Parathyroid adenoma (tissue), 2 donors: ENCODE data around the gene ARHGAP26.

Experiments
- H2AFZ ChIP-seq: fragments of 300-600 bp; sonication (generic); one replicate; pipeline ENCODE4 v1.7.0; 2017; ENCODE audit warnings: antibody characterized with exemption, mild to moderate bottlenecking
- H3K27ac ChIP-seq: fragments of 300-600 bp; sonication (generic); one replicate; pipeline ENCODE4 v1.7.0; 2017
- H3K27me3 ChIP-seq: fragments of 300-600 bp; sonication (generic); one replicate; pipeline ENCODE4 v1.7.0; 2017; ENCODE audit warnings: low read length; ENCODE audit not compliant: control insufficient read depth, insufficient read depth
- H3K36me3 ChIP-seq: fragments of 300-600 bp; sonication (generic); one replicate; pipeline ENCODE4 v1.7.0; 2017; ENCODE audit warnings: low read length; ENCODE audit not compliant: control insufficient read depth, insufficient read depth
- H3K4me1 ChIP-seq: fragments of 300-600 bp; sonication (generic); one replicate; pipeline ENCODE4 v1.7.0; 2017; ENCODE audit warnings: control low read depth
- H3K4me2 ChIP-seq: fragments of 300-600 bp; sonication (generic); one replicate; pipeline ENCODE4 v1.7.0; 2017; ENCODE audit warnings: low read length
- H3K4me3 ChIP-seq: fragments of 300-600 bp; sonication (generic); one replicate; pipeline ENCODE4 v1.7.0; 2017; ENCODE audit warnings: low read depth, low read length
- H3K79me2 ChIP-seq: fragments of 300-600 bp; sonication (generic); one replicate; pipeline ENCODE4 v1.7.0; 2017; ENCODE audit warnings: control low read depth
- H3K9ac ChIP-seq: fragments of 300-600 bp; sonication (generic); one replicate; pipeline ENCODE4 v1.7.0; 2017; ENCODE audit warnings: mild to moderate bottlenecking
- H3K9me3 ChIP-seq: fragments of 300-600 bp; sonication (generic); one replicate; pipeline ENCODE4 v1.7.0; 2017; ENCODE audit warnings: low read length; ENCODE audit not compliant: control insufficient read depth
- CTCF ChIP-seq: fragments of 300-600 bp; sonication (generic); IDR thresholded peaks from one replicate; pipeline ENCODE4 v1.7.0; 2017; ENCODE audit warnings: antibody characterized with exemption, mild to moderate bottlenecking
- donor health status: primary hyperparathyroidism.

Gene ARHGAP26

GRCh38 chr5:142901476-142902185, 131.5 kb downstream of the ARHGAP26 start:
- Histone ChIP-seq H3K4me1 (peaks cover 2% of the 10 kb centered on the region), H3K27ac (peak overlapping the region; percentile 40), H3K9me3 (no peaks in the 10 kb centered on the region), H3K79me2 (no peaks in the 10 kb centered on the region), H3K27me3 (no peaks in the 10 kb centered on the region), H3K4me3 (no peak overlapping the region), H3K4me2 (no peak overlapping the region), H3K9ac (no peak overlapping the region), H2AFZ (no peak overlapping the region), H3K36me3 (no peaks in the 10 kb centered on the region)
- no peak for TF ChIP-seq CTCF

- Histone ChIP-seq H3K79me2 (no peaks in the 10 kb centered on the region), H3K4me1 (peaks cover 2% of the 10 kb centered on the region), H3K36me3 (no peaks in the 10 kb centered on the region), H3K27me3 (no peaks in the 10 kb centered on the region), H3K9me3 (no peaks in the 10 kb centered on the region), H3K4me2 (no peak overlapping the region), H3K4me3 (no peak overlapping the region), H3K9ac (no peak overlapping the region), H2AFZ (no peak overlapping the region), H3K27ac (peak overlapping the region; percentile 40)
- TF ChIP-seq CTCF: no peak
Measured at GRCh38 chr5:142902186-142902965, 132.2 kb downstream of the ARHGAP26 start.

GRCh38 chr5:142904416-142904815, 134.2 kb downstream of the ARHGAP26 start:
- H3K9me3 ChIP-seq: no peaks in the 10 kb centered on the region
- H3K79me2 ChIP-seq: no peaks in the 10 kb centered on the region
- H3K4me1 ChIP-seq: peaks cover 2% of the 10 kb centered on the region
- H2AFZ ChIP-seq: no peak overlapping the region
- H3K4me2 ChIP-seq: no peak overlapping the region
- no peaks in the 10 kb centered on the region for H3K36me3 ChIP-seq
- H3K4me3 ChIP-seq: no peak overlapping the region
- no peak for TF ChIP-seq CTCF
- H3K27ac ChIP-seq: no peak overlapping the region
- no peaks in the 10 kb centered on the region for H3K27me3 ChIP-seq
- no peak overlapping the region for H3K9ac ChIP-seq

GRCh38 chr5:142905348-142905747, 135.2 kb downstream of the ARHGAP26 start:
- Histone ChIP-seq H3K79me2 (no peaks in the 10 kb centered on the region), H3K9ac (no peak overlapping the region), H3K4me1 (peaks cover 2% of the 10 kb centered on the region), H3K4me2 (no peak overlapping the region), H2AFZ (no peak overlapping the region), H3K27ac (no peak overlapping the region), H3K36me3 (no peaks in the 10 kb centered on the region), H3K4me3 (no peak overlapping the region), H3K27me3 (no peaks in the 10 kb centered on the region), H3K9me3 (no peaks in the 10 kb centered on the region)
- TF ChIP-seq CTCF: no peak
